Measurements from ENCODE around the gene LCE1C.

The LCE1C gene

GRCh38 chr1:152806576-152806975 lies at the start of gene LCE1C:
LCE1C (minus strand) TSS chr1:152806651; CDS start chr1:152805478, 1,173 bp downstream.
- no peak for DNase-seq (ENCODE audit: low read depth in 1 of 2, low spot score in 1 of 2)

DNA sequence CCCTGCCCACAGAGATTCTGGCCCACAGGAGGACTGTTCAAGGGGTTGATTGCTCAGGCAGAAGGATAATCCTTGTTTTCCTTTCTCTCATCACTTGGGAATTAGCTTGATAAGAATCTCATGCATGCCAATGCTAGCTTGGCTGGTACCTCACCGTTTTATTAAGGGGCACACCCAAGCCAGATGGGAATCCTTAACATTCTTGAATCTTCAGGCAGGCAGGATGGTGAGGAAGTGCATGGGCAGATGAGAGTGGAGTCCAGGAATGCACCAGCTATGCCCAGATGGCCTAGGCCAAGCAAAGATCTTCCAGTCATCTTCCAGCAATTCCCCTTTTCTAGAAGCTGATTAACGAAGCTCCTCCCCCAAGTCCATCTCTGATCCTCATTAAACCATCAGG lies 49.2 kb upstream of the LCE1C start:
- DNase-seq (ENCODE audit: low read depth in 1 of 2, low spot score in 1 of 2) = no peak

GRCh38 chr1:152842556-152842955 lies 36.1 kb upstream of the LCE1C start, which contains the start of gene LCE6A:
LCE6A (plus strand) TSS chr1:152842856; CDS start chr1:152843521, 665 bp downstream.
- DNase-seq (ENCODE audit: low read depth in 1 of 2, low spot score in 1 of 2) = no peak

DNA sequence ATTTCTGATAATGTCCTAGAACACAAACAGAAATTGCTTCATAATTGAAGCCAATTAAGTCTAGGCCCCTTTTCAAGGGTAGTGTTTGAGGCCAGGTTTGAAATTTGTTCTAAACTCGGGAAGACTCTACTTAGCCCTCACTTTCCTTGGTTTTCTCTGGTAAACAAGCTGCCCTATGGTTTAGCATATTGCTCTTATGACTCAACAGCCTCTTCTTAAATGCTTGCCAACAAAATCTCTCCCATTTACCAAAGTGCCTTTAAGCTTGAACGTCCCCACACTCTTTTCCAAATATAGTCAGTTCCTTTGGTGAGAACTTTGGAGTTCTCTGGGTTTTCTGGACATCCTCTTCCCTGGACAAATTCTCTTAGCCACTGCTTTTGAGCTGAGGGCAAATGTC lies 30.4 kb upstream of the LCE1C start:
- DNase-seq (ENCODE audit: low read depth in 1 of 2, low spot score in 1 of 2) = no peak

- DNase-seq (ENCODE audit: low read depth in 1 of 2, low spot score in 1 of 2) = no peak
Measured at GRCh38 chr1:152827173-152827572, 20.7 kb upstream of the LCE1C start, which contains the start of gene LCE1A. LCE1A (plus strand) TSS chr1:152827473; CDS start chr1:152827473, 0 bp downstream.

DNA sequence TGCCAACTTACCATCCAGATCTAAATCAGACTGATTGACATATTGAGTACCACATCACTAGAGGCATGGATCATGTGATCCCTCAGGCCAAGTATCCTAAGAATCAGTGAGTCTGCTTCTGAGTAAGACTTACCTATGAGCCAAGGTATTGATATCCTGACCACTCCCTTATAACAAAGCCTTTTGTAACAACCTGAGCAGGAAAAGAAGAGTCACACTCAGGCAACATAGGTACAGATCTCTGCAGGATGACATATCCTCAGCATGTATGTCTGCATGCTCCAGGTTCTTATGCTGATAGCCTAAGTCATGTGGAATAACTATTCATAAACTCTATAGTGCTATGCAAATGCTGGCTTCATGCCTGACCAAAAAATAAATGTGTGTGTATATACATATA lies 18.5 kb upstream of the LCE1C start:
- no peak for DNase-seq (ENCODE audit: low read depth in 1 of 2, low spot score in 1 of 2)

- DNase-seq (ENCODE audit: low read depth in 1 of 2, low spot score in 1 of 2) = no peak
Measured at GRCh38 chr1:152823294-152823693, 16.8 kb upstream of the LCE1C start.

GRCh38 chr1:152817309-152817708 lies 10.9 kb upstream of the LCE1C start:
- DNase-seq (ENCODE audit: low read depth in 1 of 2, low spot score in 1 of 2) = no peak

GRCh38 chr1:152811671-152812070 lies 5.2 kb upstream of the LCE1C start, which contains the start of gene LCE1B:
LCE1B (plus strand) TSS chr1:152811971; CDS start chr1:152812447, 476 bp downstream.
- no peak for DNase-seq (ENCODE audit: low read depth in 1 of 2, low spot score in 1 of 2)

DNA sequence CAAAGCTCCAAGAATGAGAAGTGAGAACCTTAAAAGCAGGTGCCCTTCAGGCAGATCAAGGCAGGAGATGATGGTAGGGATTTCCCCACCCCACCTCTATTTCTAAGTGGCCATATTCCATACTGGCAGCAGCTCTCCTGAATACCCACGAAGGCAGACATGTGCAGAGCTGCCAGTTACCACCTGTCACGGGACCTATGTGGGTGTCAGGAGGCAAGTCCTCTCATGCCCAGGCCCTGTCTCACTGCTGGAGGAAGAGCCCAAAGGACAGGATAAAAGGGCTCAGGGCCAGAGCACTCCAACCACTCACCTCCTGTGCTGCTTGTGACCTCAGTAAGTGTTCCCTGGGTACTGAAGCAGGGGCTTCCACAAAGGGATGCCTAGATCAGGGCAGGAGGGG lies 4.6 kb upstream of the LCE1C start:
- no peak for DNase-seq (ENCODE audit: low read depth in 1 of 2, low spot score in 1 of 2)

GRCh38 chr1:152801333-152801732 lies 5.1 kb downstream of the LCE1C start:
- DNase-seq (ENCODE audit: low read depth in 1 of 2, low spot score in 1 of 2) = no peak

DNA sequence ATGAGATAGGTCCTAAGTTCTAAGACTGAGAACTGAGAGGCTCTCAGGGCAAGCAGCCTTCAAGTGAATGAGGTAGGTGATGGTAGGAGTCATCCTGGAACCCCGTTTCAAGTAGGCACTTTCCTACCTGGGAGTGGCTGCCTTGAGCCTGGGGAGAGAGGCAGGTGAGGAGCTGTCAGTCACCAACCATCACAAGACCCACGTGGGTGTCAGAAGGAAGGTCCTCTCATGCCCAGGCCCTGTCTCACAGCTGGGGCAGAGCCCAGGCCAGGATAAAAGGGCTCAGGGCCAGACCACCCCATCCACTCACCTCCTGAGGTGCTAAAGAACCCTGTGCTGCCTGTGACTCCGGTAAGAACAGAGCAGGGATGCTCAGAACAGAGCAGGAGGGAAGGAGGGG lies 10.0 kb downstream of the LCE1C start, which contains the start of gene LCE1D:
LCE1D (plus strand) TSS at position 301 of the 400 bp plus-strand sequence. CDS start 1,074 bp downstream, outside the sequence.
- no peak for DNase-seq (ENCODE audit: low read depth in 1 of 2, low spot score in 1 of 2)

DNA sequence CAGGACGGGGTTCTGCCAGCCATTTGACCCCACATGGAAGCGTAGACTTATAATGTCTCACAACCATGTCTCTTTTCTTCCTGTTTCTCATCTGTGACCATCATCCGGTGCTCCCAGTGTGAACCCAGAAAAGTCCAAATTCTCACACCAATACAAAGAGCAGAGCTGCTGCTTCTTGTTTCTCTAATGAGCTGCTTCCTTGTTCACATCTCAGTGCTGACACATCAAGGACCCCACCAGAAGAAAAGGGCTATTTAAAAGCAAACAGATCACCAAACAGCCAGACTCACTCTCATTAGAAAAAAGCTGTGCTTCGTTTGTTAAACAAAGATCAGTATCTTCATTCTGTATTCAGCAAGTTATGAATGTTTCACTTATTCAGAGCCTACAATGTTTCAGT lies 10.8 kb downstream of the LCE1C start:
- no peak for DNase-seq (ENCODE audit: low read depth in 1 of 2, low spot score in 1 of 2)

DNA sequence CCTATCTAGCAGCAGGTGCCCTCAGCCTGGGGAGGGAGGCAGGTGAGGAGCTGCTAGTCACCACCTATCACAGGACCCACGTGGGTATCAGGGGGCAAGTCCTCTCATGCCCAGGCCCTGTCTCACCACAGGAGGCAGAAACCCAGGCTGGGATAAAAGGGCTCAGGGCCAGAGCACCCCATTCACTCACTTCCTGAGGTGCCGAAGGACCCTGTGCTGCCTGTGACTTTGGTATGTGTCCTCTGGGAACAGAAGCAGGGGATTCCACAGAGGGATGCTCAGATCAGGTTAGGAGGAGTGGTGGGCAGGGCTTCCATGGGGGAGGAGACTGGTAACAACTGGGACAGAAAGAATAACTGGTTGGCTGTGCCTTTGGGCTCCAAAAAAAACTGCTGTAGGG lies 20.4 kb downstream of the LCE1C start, which contains the start of gene LCE1E:
LCE1E (plus strand) TSS at position 181 of the 400 bp plus-strand sequence. CDS start 1,043 bp downstream, outside the sequence.
- DNase-seq (ENCODE audit: low read depth in 1 of 2, low spot score in 1 of 2) = no peak

- no peak for DNase-seq (ENCODE audit: low read depth in 1 of 2, low spot score in 1 of 2)
Measured at GRCh38 chr1:152783095-152783494, 23.4 kb downstream of the LCE1C start.

GRCh38 chr1:152777510-152778137 lies 28.8 kb downstream of the LCE1C start:
- DNase-seq (ENCODE audit: low read depth in 1 of 2, low spot score in 1 of 2) = no peak

DNA sequence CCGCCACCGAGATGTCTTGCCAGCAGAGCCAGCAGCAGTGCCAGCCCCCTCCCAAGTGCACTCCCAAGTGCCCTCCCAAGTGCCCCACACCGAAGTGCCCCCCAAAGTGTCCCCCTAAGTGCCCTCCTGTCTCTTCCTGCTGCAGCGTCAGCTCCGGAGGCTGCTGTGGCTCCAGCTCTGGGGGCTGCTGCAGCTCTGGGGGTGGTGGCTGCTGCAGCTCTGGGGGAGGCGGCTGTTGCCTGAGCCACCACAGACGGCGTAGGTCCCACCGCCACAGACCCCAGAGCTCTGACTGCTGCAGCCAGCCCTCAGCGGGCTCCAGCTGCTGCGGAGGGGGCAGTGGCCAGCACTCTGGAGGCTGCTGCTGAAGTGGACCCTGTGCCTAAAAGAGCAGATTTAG lies 30.1 kb downstream of the LCE1C start:
- no peak for DNase-seq (ENCODE audit: low read depth in 1 of 2, low spot score in 1 of 2)

GRCh38 chr1:152774875-152775274 lies 31.6 kb downstream of the LCE1C start, which contains the start of gene LCE1F:
LCE1F (plus strand) TSS chr1:152775140; CDS start chr1:152776372, 1,232 bp downstream.
- DNase-seq (ENCODE audit: low read depth in 1 of 2, low spot score in 1 of 2) = no peak

- no peak for DNase-seq (ENCODE audit: low read depth in 1 of 2, low spot score in 1 of 2)
Measured at GRCh38 chr1:152770411-152770810, 36.0 kb downstream of the LCE1C start.

DNA sequence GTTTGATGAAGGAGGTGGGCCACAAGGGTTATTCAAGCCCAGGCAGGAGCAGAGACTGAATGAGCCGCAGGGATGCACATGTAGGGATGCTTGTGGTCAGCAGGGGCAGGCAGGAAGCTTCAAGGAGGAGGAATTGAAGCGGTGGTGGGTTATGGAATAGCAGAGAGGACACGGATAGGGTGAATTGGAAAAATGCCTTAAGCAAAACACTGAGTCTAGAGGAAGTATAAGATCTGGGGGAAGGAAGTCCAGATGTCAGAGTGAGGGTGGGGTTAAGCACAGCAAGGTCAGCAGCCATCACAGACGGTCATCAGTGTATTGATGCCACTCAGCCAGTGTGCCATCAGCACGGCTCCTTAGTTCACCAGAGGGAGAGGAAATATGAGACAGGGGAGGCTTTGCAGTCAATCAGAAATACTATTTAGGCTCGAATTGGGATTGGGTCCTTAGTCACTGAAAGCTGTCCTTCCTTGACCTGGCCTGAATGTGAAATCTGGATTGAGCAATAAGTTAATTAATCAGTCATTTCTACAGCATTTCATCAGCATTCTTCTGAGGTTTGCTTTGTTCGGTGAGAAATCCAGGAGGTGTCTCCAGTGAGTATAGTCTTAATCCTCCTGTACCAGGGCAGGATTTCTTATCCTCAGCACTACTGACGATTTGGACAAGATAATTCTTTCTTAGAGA lies 37.5 kb downstream of the LCE1C start:
- no peak for DNase-seq (ENCODE audit: low read depth in 1 of 2, low spot score in 1 of 2)

GRCh38 chr1:152761609-152762213 lies 44.7 kb downstream of the LCE1C start:
- no peak for DNase-seq (ENCODE audit: low read depth in 1 of 2, low spot score in 1 of 2)

Measured in activated T-helper 1 cell treated with anti-CD3 and anti-CD28 coated beads, Interleukin-2, amount 50 U/mL, for 16 hours (primary cell).